ENCODE measurements around the gene GNPDA1. TPM values are rescaled to one million over a fixed set of nuclear protein-coding genes. Genes with fewer than 3 reads are reported as not detected.

Gene GNPDA1
- total RNA-seq, 1 experiment from 2014 or later, result 99.9 TPM

- no peaks in the 10 kb centered on the region for H3K9me3 ChIP-seq (ENCODE audit: control insufficient read depth, insufficient read depth, low read depth, low read length)
- intact Hi-C loops (cut with micrococcal nuclease; ENCODE audit: unreplicated experiment) (no loop called here), in situ Hi-C loops (cut with HindIII; ENCODE audit: low pct_unique_long_range_greater_than_20kb, low sequenced_read_pairs) (no loop called here)
- no peak for ATAC-seq
- H3K27ac ChIP-seq (ENCODE audit: low read length), result no peak overlapping the region
- ChIA-PET CTCF (no interaction called here), POLR2A (interaction anchor here (0.5 kb wide), 1 partner anchor 153 kb away, joined by 3 read pairs; no protein-coding TSS in a partner anchor)
- TF ChIP-seq CTCF (IDR thresholded peaks at IDR 0.05), result no peak
- no peak for TF ChIP-seq TCF7L2 (IDR thresholded peaks at IDR 0.05; ENCODE audit: low read depth, low read length)
- no peak for TF ChIP-seq SIN3A (IDR thresholded peaks at IDR 0.05; ENCODE audit: borderline replicate concordance, insufficient read depth, low read depth, low read length)
- no peak for TF ChIP-seq REST (IDR thresholded peaks at IDR 0.05; ENCODE audit: insufficient read depth in 1 of 2, low read depth in 2 of 2, low read length in 1 of 2)
- no peak for TF ChIP-seq POLR2AphosphoS5 (IDR thresholded peaks at IDR 0.05; ENCODE audit: low read depth, low read length)
- no peak overlapping the region for H3K4me3 ChIP-seq (ENCODE audit: low read depth in 2 of 2, low read length in 2 of 2)
- no peaks in the 10 kb centered on the region for H3K27me3 ChIP-seq (ENCODE audit: control insufficient read depth, insufficient read depth, low read length)
- H3K36me3 ChIP-seq (ENCODE audit: control insufficient read depth, insufficient read depth, low read length), result peaks cover 15% of the 10 kb centered on the region
- no peak for DNase-seq (ENCODE audit: low read depth, low spot score)
- BruUV-seq (replicated peaks), result no TSS peak
- H3K4me1 ChIP-seq (ENCODE audit: control insufficient read depth, insufficient read depth, low read length), result no peaks in the 10 kb centered on the region
Observed at GRCh38 chr5:141997358-141997960, 15.4 kb downstream of the GNPDA1 start.

GRCh38 chr5:141995656-141996055 lies 17.2 kb downstream of the GNPDA1 start:
- Histone ChIP-seq H3K27ac (ENCODE audit: low read length) (no peak overlapping the region), H3K4me3 (ENCODE audit: low read depth in 2 of 2, low read length in 2 of 2) (no peak overlapping the region), H3K27me3 (ENCODE audit: control insufficient read depth, insufficient read depth, low read length) (no peaks in the 10 kb centered on the region), H3K36me3 (ENCODE audit: control insufficient read depth, insufficient read depth, low read length) (peaks cover 14% of the 10 kb centered on the region), H3K9me3 (ENCODE audit: control insufficient read depth, insufficient read depth, low read depth, low read length) (no peaks in the 10 kb centered on the region), H3K4me1 (ENCODE audit: control insufficient read depth, insufficient read depth, low read length) (no peaks in the 10 kb centered on the region)
- no peak for DNase-seq (ENCODE audit: low read depth, low spot score)
- no peak for ATAC-seq
- ChIA-PET CTCF (no interaction called here), POLR2A (no interaction called here)
- in situ Hi-C loops (cut with HindIII; ENCODE audit: low pct_unique_long_range_greater_than_20kb, low sequenced_read_pairs), result no loop called here
- BruUV-seq (replicated peaks), result no TSS peak
- no peak for TF ChIP-seq POLR2AphosphoS5 (IDR thresholded peaks at IDR 0.05; ENCODE audit: low read depth, low read length)
- no peak for TF ChIP-seq CTCF (IDR thresholded peaks at IDR 0.05)
- no peak for TF ChIP-seq TCF7L2 (IDR thresholded peaks at IDR 0.05; ENCODE audit: low read depth, low read length)
- no peak for TF ChIP-seq REST (IDR thresholded peaks at IDR 0.05; ENCODE audit: insufficient read depth in 1 of 2, low read depth in 2 of 2, low read length in 1 of 2)
- intact Hi-C loops (cut with micrococcal nuclease; ENCODE audit: unreplicated experiment), result no loop called here

Measured in Panc1 (cell line).